ENCODE results near the gene TMEM167B. TPM values are rescaled to one million over a fixed set of nuclear protein-coding genes. Genes with fewer than 3 reads are reported as not detected.

The TMEM167B gene
- total RNA-seq, 1 experiment from 2014 or later: 18.1 TPM

- no TSS peak for BruUV-seq (replicated peaks)
- no peaks in the 10 kb centered on the region for H3K9me3 ChIP-seq (ENCODE audit: control insufficient read depth, insufficient read depth, low read depth, low read length)
- CTCF ChIA-PET: no interaction called here
- no peak for ATAC-seq
- no peak overlapping the region for H3K4me3 ChIP-seq (ENCODE audit: low read depth in 2 of 2, low read length in 2 of 2)
- H3K36me3 ChIP-seq (ENCODE audit: control insufficient read depth, insufficient read depth, low read length): peaks cover 7% of the 10 kb centered on the region; the same call in 1 of the 2 replicates
- no peaks in the 10 kb centered on the region for H3K4me1 ChIP-seq (ENCODE audit: control insufficient read depth, insufficient read depth, low read length)
- in situ Hi-C loops (cut with HindIII; ENCODE audit: low pct_unique_long_range_greater_than_20kb, low sequenced_read_pairs) (no loop called here), intact Hi-C loops (cut with micrococcal nuclease; ENCODE audit: unreplicated experiment) (no loop called here)
- no peak overlapping the region for H3K27ac ChIP-seq (ENCODE audit: low read length)
- DNase-seq (ENCODE audit: low read depth, low spot score): no peak
- POLR2A ChIA-PET: interaction anchor here (0.6 kb wide), 1 partner anchor 149 kb away, joined by 4 read pairs; the partner anchor contains the start of gene SARS1
- TF ChIP-seq CTCF (IDR thresholded peaks at IDR 0.05) (no peak), SIN3A (IDR thresholded peaks at IDR 0.05; ENCODE audit: borderline replicate concordance, insufficient read depth, low read depth, low read length) (no peak), REST (IDR thresholded peaks at IDR 0.05; ENCODE audit: insufficient read depth in 1 of 2, low read depth in 2 of 2, low read length in 1 of 2) (no peak), POLR2AphosphoS5 (IDR thresholded peaks at IDR 0.05; ENCODE audit: low read depth, low read length) (no peak), TCF7L2 (IDR thresholded peaks at IDR 0.05; ENCODE audit: low read depth, low read length) (no peak)
- no peaks in the 10 kb centered on the region for H3K27me3 ChIP-seq (ENCODE audit: control insufficient read depth, insufficient read depth, low read length)
Observed at GRCh38 chr1:109065137-109065536, 25.4 kb upstream of the TMEM167B start.

GRCh38 chr1:109067883-109068282, 22.7 kb upstream of the TMEM167B start:
- ChIA-PET CTCF (no interaction called here), POLR2A (interaction anchor here (0.6 kb wide), 1 partner anchor 10 kb away, joined by 3 read pairs; no protein-coding TSS in a partner anchor)
- no peak for ATAC-seq
- Histone ChIP-seq H3K4me3 (ENCODE audit: low read depth in 2 of 2, low read length in 2 of 2) (no peak overlapping the region), H3K27ac (ENCODE audit: low read length) (no peak overlapping the region), H3K4me1 (ENCODE audit: control insufficient read depth, insufficient read depth, low read length) (no peaks in the 10 kb centered on the region), H3K27me3 (ENCODE audit: control insufficient read depth, insufficient read depth, low read length) (no peaks in the 10 kb centered on the region), H3K36me3 (ENCODE audit: control insufficient read depth, insufficient read depth, low read length) (peaks cover 7% of the 10 kb centered on the region; the same call in 1 of the 2 replicates), H3K9me3 (ENCODE audit: control insufficient read depth, insufficient read depth, low read depth, low read length) (no peaks in the 10 kb centered on the region)
- no peak for DNase-seq (ENCODE audit: low read depth, low spot score)
- BruUV-seq (replicated peaks): no TSS peak
- in situ Hi-C loops (cut with HindIII; ENCODE audit: low pct_unique_long_range_greater_than_20kb, low sequenced_read_pairs): no loop called here
- TF ChIP-seq TCF7L2 (IDR thresholded peaks at IDR 0.05; ENCODE audit: low read depth, low read length) (no peak), SIN3A (IDR thresholded peaks at IDR 0.05; ENCODE audit: borderline replicate concordance, insufficient read depth, low read depth, low read length) (no peak), CTCF (IDR thresholded peaks at IDR 0.05) (no peak), REST (IDR thresholded peaks at IDR 0.05; ENCODE audit: insufficient read depth in 1 of 2, low read depth in 2 of 2, low read length in 1 of 2) (no peak), POLR2AphosphoS5 (IDR thresholded peaks at IDR 0.05; ENCODE audit: low read depth, low read length) (no peak)
- intact Hi-C loops (cut with micrococcal nuclease; ENCODE audit: unreplicated experiment): no loop called here
